ENCODE data around the gene BCR. TPM values are rescaled to one million over a fixed set of nuclear protein-coding genes. Genes with fewer than 3 reads are reported as not detected.

BCR gene
- total RNA-seq, 1 donor from 2014 or later = 57.2 TPM

GRCh38 chr22:23179381-23180299 is 669 bp upstream of the BCR start:
- H3K27ac ChIP-seq = peak overlapping the region; percentile 71
- peaks cover 51% of the 10 kb centered on the region for H3K4me1 ChIP-seq
- peak; percentile 14 to 33 for ATAC-seq
- intact Hi-C loops (cut with DNase I) = loop anchor here (10.0 kb wide), 1 partner anchor 105 kb away; no protein-coding TSS in a partner anchor
- TF ChIP-seq, protein P1, sequence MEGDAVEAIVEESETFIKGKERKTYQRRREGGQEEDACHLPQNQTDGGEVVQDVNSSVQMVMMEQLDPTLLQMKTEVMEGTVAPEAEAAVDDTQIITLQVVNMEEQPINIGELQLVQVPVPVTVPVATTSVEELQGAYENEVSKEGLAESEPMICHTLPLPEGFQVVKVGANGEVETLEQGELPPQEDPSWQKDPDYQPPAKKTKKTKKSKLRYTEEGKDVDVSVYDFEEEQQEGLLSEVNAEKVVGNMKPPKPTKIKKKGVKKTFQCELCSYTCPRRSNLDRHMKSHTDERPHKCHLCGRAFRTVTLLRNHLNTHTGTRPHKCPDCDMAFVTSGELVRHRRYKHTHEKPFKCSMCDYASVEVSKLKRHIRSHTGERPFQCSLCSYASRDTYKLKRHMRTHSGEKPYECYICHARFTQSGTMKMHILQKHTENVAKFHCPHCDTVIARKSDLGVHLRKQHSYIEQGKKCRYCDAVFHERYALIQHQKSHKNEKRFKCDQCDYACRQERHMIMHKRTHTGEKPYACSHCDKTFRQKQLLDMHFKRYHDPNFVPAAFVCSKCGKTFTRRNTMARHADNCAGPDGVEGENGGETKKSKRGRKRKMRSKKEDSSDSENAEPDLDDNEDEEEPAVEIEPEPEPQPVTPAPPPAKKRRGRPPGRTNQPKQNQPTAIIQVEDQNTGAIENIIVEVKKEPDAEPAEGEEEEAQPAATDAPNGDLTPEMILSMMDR (IDR thresholded peaks at IDR 0.05) = no peak
- H3K36me3 ChIP-seq = no peaks in the 10 kb centered on the region
- no peaks in the 10 kb centered on the region for H3K27me3 ChIP-seq (ENCODE audit: low read depth)
- peaks cover 8% of the 10 kb centered on the region for H3K9me3 ChIP-seq
- peak overlapping the region; percentile 69 for H3K4me3 ChIP-seq
- peak; percentile 58 for DNase-seq

- intact Hi-C loops (cut with DNase I) = no loop called here
- DNase-seq = peak; percentile 68
These were observed 798 bp downstream of the BCR start for GRCh38 chr22:23180893-23181720.

GRCh38 chr22:23181721-23182308 is 1.5 kb downstream of the BCR start:
- intact Hi-C loops (cut with DNase I) = no loop called here
- peak overlapping the region; percentile 69 for H3K4me3 ChIP-seq
- peak overlapping the region; percentile 68 for H3K27ac ChIP-seq
- no peak for DNase-seq
- H3K9me3 ChIP-seq = no peaks in the 10 kb centered on the region
- peaks cover 64% of the 10 kb centered on the region for H3K4me1 ChIP-seq
- ATAC-seq = no peak
- no peaks in the 10 kb centered on the region for H3K27me3 ChIP-seq (ENCODE audit: low read depth)
- TF ChIP-seq, protein P1 (IDR thresholded peaks at IDR 0.05) = no peak
- H3K36me3 ChIP-seq = no peaks in the 10 kb centered on the region

More at GRCh38 chr22:23180893-23181720, 798 bp downstream of the BCR start:
- H3K27ac ChIP-seq = peak overlapping the region; percentile 68
- H3K4me3 ChIP-seq = peak overlapping the region; percentile 69
- H3K27me3 ChIP-seq (ENCODE audit: low read depth) = no peaks in the 10 kb centered on the region
- no peaks in the 10 kb centered on the region for H3K36me3 ChIP-seq
- H3K9me3 ChIP-seq = peaks cover 6% of the 10 kb centered on the region
- peaks cover 57% of the 10 kb centered on the region for H3K4me1 ChIP-seq
- TF ChIP-seq, protein P1 (IDR thresholded peaks at IDR 0.05) = no peak
- no peak for ATAC-seq

DNA sequence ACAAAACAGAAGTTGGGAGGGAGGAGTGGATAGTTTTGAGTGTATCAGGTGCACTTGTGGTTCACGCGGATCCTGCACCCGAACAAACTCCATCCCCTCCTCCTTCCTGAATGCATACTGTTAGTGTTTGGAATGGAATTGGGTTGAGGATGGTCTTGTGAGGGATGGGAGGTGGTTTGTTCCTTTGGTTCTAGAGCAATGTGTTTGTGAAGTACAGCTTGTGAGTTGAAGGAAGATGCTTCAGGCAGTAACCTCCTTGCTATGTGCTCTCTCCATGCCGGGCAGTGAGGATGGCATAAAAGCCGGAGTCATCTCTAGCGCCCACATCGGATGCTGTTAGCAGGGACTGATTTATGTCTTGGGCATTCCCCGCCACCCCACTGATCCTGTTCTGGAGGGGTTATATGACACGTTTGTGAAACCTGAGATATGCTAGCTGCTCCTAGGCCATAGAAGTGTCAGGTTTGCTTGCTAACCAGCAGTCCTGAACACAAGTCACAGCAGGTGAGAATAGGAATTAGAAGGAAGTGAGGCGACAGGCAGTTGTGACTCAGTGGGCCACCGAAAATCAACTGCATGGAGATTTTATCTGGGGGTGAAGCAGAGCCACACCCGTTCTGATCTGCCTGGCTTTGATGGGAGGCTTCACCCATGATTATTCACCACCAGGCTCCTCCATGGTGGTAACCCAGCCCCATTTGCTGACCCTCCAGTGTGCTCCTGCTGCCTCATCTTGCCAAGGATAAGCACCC is 2.2 kb downstream of the BCR start:
- TF ChIP-seq, protein P1 (IDR thresholded peaks at IDR 0.05) = no peak
- no peaks in the 10 kb centered on the region for H3K27me3 ChIP-seq (ENCODE audit: low read depth)
- H3K4me1 ChIP-seq = peaks cover 65% of the 10 kb centered on the region
- no peaks in the 10 kb centered on the region for H3K9me3 ChIP-seq
- intact Hi-C loops (cut with DNase I) = no loop called here
- H3K36me3 ChIP-seq = no peaks in the 10 kb centered on the region
- H3K4me3 ChIP-seq = peak overlapping the region; percentile 69
- no peak for ATAC-seq
- DNase-seq = no peak
- H3K27ac ChIP-seq = peak overlapping the region; percentile 25
